ENCODE results near the gene MOK. TPM values are rescaled to one million over a fixed set of nuclear protein-coding genes. Genes with fewer than 3 reads are reported as not detected.

MOK gene
- total and polyA plus RNA-seq, 4 donors = 10.0 to 28.3 (median 13.6) TPM

DNA sequence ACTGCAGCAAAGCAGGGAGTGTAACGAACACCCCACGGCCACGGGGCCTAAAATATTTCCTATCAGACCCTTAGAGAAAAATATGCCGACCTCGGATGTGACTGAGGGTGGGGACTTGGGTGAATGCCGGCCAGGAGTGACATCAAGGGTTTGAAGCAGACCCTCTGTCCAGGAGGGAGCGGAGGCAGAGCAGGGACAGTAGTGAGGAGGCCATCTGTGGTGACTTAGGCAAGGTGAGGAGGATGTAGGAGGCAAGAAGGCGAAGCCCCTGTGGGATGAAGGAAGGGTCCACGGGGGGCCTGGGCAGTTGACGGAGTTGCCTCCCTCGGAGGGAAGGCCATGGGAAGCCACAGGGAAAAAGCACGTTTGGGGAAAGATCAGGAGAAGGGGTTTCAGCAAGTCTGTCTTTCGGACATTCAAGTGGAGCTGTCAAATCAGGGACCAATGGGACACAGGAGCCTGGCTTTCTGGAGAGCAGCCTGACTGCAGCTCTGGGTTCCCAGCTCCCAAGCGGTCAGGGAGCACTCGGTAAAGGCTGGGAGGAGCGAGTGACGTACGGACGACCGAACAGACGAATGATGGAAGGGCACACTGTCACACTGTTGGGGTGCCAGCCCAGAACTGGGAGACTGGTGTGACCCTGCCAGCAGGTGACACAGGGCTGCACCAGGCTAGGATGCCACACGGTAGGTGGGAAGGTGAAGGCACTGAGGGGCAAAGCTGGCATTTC lies 74.3 kb downstream of the MOK start:
- DNase-seq (peak in 1 of 2 donors; percentile 56), ATAC-seq (ENCODE audit: low FRiP score) (no peak)
- H3K36me3 ChIP-seq (ENCODE audit: control insufficient read depth in 1 of 2, insufficient read depth in 2 of 2, low read length in 1 of 2) = no peaks in the 10 kb centered on the region
- intact Hi-C loops (cut with DNase I) = loop anchor here in 1 of 2 donors (10.0 kb wide), 1 partner anchor 284 kb away; no protein-coding TSS in a partner anchor
- H3K4me1 ChIP-seq (ENCODE audit: control insufficient read depth in 1 of 2, insufficient read depth in 2 of 2, low read length in 2 of 2) = no peaks in the 10 kb centered on the region
- no peak overlapping the region for H3K27ac ChIP-seq (ENCODE audit: low read depth in 1 of 2, low read length in 2 of 2)
- 88 to 89% methylated on average over 22 of the region's 22 CpGs for WGBS, 2 donors
- no peak overlapping the region for H3K4me3 ChIP-seq (ENCODE audit: low read length in 2 of 2)
- H3K27me3 ChIP-seq (ENCODE audit: control insufficient read depth in 1 of 2, insufficient read depth in 2 of 2, low read length in 1 of 2) = no peaks in the 10 kb centered on the region
- no peaks in the 10 kb centered on the region for H3K9me3 ChIP-seq (ENCODE audit: control insufficient read depth, low read length)

DNA sequence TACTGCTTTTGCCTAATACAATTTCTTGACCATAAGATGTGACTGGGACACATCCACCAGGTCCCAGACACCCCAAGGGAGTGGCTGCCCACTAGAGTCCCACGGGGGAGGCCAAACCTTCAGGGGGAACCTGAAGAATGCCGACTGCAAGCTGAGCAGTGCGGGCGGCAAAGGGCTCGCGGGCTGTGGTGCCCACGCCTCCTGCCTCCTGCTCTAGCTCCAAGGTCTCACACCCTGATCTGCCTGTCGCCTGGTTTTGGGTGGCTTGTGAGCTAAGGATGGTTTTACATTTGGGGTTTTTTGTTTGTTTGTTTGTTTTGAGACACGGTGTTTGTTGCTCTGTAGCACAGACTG lies 75.2 kb downstream of the MOK start:
- intact Hi-C loops (cut with DNase I) = loop anchor here in 1 of 2 donors (10.0 kb wide), 1 partner anchor 285 kb away; no protein-coding TSS in a partner anchor

DNA sequence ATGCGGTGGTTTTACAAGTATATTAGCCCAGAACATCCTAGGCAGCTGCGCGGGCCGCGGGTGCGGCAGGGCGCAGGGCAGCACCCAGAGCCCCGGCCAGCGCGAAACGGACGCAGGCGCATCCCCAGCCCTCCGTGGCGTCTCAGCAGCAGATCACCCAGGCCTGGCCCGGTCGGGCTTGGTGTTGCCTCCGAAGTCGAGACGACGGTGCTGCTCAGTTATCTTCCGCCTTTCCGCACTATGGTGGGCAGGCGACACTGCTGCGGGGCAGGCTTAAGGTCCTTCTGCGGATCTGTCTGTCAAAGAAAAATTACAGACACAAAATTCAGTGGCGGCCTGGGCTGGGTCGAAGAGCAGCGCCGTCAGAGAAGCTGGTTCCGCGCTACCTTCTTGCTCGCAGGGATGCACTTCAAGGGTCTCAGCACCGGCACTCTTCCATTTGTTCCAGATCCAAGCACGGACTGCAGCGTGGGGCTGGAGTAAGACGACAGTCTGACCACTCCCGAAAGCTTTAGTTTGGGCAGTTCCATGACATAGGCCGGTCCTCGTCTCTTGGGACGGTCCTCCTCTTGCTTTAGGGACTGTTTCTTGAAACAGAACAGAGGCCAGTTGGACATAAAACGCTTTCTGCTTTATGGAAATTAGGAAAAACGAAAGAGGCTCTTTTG lies 75.8 kb downstream of the MOK start:
- WGBS, 2 donors = 94% methylated on average over 43 of the region's 43 CpGs
- DNase-seq (peak in 1 of 2 donors; percentile 70), ATAC-seq (ENCODE audit: low FRiP score) (no peak)
- no peaks in the 10 kb centered on the region for H3K36me3 ChIP-seq (ENCODE audit: control insufficient read depth in 1 of 2, insufficient read depth in 2 of 2, low read length in 1 of 2)
- intact Hi-C loops (cut with DNase I) = no loop called here
- no peak overlapping the region for H3K4me3 ChIP-seq (ENCODE audit: low read length in 2 of 2)
- no peaks in the 10 kb centered on the region for H3K9me3 ChIP-seq (ENCODE audit: control insufficient read depth, low read length)
- no peak overlapping the region for H3K27ac ChIP-seq (ENCODE audit: low read depth in 1 of 2, low read length in 2 of 2)
- H3K4me1 ChIP-seq (ENCODE audit: control insufficient read depth in 1 of 2, insufficient read depth in 2 of 2, low read length in 2 of 2) = no peaks in the 10 kb centered on the region
- H3K27me3 ChIP-seq (ENCODE audit: control insufficient read depth in 1 of 2, insufficient read depth in 2 of 2, low read length in 1 of 2) = no peaks in the 10 kb centered on the region

More for the DNA sequence above, 75.2 kb downstream of the MOK start:
- Histone ChIP-seq H3K36me3 (ENCODE audit: control insufficient read depth in 1 of 2, insufficient read depth in 2 of 2, low read length in 1 of 2) (no peaks in the 10 kb centered on the region), H3K27me3 (ENCODE audit: control insufficient read depth in 1 of 2, insufficient read depth in 2 of 2, low read length in 1 of 2) (no peaks in the 10 kb centered on the region), H3K4me1 (ENCODE audit: control insufficient read depth in 1 of 2, insufficient read depth in 2 of 2, low read length in 2 of 2) (no peaks in the 10 kb centered on the region), H3K9me3 (ENCODE audit: control insufficient read depth, low read length) (no peaks in the 10 kb centered on the region), H3K27ac (ENCODE audit: low read depth in 1 of 2, low read length in 2 of 2) (no peak overlapping the region), H3K4me3 (ENCODE audit: low read length in 2 of 2) (no peak overlapping the region)
- DNase-seq (peak in 1 of 2 donors; percentile 34), ATAC-seq (ENCODE audit: low FRiP score) (no peak)
- WGBS, 2 donors = 91 to 93% methylated on average over 9 of the region's 9 CpGs

DNA sequence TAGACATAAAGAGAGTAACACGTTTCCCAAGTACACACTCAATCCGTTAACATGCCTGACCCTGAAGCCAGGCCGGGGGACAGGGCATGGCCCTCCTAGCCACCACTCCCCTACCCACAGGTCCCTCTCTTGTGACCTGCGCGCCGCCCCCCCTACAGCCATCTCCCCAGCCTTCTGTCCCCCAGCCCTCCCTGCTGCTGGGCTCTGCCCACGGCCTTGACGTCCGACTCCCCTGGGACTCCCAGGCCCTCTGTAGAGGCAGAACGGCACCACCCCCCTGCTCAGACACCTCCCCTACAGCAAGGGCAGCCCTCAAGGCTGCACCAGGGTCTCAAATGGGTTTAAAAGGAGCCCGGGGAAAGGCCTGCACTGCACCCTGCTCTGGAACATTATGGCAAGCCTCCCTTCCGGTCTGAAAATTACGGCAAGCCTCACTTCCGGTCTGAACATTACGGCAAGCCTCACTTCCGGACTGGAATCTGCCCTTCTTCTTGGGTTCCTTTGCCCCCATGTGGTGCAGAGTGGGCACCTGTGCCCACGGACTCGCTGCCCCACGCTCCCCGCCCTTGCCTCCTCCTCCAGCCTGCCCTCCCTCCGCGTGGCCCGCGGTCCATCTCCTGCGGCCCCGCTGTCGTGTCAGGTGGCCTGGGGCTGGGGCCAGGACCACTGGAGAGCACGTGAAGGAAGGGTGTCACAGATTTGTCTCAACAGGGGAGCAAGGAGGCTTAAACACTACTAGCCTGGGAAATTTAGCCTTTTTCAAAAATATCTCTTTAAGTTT lies 77.6 kb downstream of the MOK start:
- no peaks in the 10 kb centered on the region for H3K27me3 ChIP-seq (ENCODE audit: control insufficient read depth in 1 of 2, insufficient read depth in 2 of 2, low read length in 1 of 2)
- intact Hi-C loops (cut with DNase I) = no loop called here
- H3K27ac ChIP-seq (ENCODE audit: low read depth in 1 of 2, low read length in 2 of 2) = no peak overlapping the region
- 67 to 69% methylated on average over 27 to 28 of the region's 28 CpGs for WGBS, 2 donors
- no peak overlapping the region for H3K4me3 ChIP-seq (ENCODE audit: low read length in 2 of 2)
- ATAC-seq (ENCODE audit: low FRiP score) = no peak
- peak in 1 of 2 donors; percentile 74 for DNase-seq
- H3K4me1 ChIP-seq (ENCODE audit: control insufficient read depth in 1 of 2, insufficient read depth in 2 of 2, low read length in 2 of 2) = no peaks in the 10 kb centered on the region
- H3K9me3 ChIP-seq (ENCODE audit: control insufficient read depth, low read length) = no peaks in the 10 kb centered on the region
- H3K36me3 ChIP-seq (ENCODE audit: control insufficient read depth in 1 of 2, insufficient read depth in 2 of 2, low read length in 1 of 2) = no peaks in the 10 kb centered on the region

DNA sequence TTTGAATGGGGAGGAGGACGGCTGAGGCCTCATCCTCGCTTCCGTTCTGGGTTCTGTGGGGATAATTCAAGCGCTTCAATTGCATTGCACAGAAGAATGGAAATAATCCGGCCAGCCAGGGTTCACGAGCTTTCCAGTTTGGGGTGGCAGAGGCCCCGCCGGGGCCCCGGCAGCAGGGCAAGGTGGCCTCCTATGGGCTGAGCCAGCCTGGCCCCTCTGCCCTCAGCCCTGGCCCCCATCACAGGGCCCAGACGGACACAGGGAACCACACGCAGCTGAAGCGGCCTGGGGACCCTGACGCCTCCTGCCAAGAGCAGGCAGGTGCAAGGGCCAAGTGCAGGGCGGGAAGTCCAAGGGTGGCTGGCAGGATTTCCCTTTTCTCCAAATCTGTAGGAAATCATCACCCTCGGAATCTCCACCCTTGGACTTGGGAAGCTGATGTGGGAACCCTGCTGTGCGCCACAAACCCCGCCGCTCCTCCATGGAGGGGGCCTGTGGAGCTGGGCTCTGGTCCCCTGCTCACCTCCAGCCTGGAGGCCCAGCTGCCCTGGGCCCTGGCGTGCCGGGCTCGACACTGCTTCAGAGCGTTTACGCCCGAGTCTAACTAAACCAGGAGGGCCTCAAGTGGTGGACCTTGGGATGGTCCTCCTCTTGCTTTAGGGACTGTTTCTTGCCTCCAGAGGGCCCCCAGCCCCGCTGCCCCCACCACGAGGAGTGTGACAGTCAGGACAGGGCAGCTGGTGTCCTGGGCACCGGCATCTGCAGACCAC lies 78.4 kb downstream of the MOK start:
- H3K36me3 ChIP-seq (ENCODE audit: control insufficient read depth in 1 of 2, insufficient read depth in 2 of 2, low read length in 1 of 2) = no peaks in the 10 kb centered on the region
- ATAC-seq (ENCODE audit: low FRiP score) = no peak

DNA sequence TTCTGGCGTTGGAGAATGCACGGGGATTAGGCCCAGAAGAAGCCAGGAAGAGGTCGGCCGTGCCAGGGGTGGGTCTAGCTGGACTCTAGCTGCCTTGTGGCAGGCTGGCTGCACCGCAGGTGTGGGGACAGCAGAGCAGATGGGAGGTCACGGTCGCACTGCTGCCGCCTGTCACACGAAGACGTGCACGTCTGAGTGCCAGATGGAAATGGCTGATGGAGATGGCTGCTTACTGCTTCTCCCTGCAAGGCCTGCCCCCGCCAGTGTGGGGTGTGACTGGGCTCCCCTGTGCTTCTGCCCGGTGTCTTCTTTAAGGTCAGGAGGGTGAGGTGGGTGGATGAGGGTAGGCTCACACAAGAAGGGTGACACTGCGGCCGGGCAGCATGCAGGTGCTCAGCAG lies 79.0 kb downstream of the MOK start:
- ATAC-seq (ENCODE audit: low FRiP score) (no peak), DNase-seq (peak in 1 of 2 donors; percentile 65)
- H3K9me3 ChIP-seq (ENCODE audit: control insufficient read depth, low read length) = no peaks in the 10 kb centered on the region
- no peaks in the 10 kb centered on the region for H3K4me1 ChIP-seq (ENCODE audit: control insufficient read depth in 1 of 2, insufficient read depth in 2 of 2, low read length in 2 of 2)
- no peaks in the 10 kb centered on the region for H3K27me3 ChIP-seq (ENCODE audit: control insufficient read depth in 1 of 2, insufficient read depth in 2 of 2, low read length in 1 of 2)
- H3K27ac ChIP-seq (ENCODE audit: low read depth in 1 of 2, low read length in 2 of 2) = no peak overlapping the region
- H3K4me3 ChIP-seq (ENCODE audit: low read length in 2 of 2) = no peak overlapping the region
- H3K36me3 ChIP-seq (ENCODE audit: control insufficient read depth in 1 of 2, insufficient read depth in 2 of 2, low read length in 1 of 2) = no peaks in the 10 kb centered on the region
- 82 to 86% methylated on average over 15 of the region's 15 CpGs for WGBS, 2 donors
- intact Hi-C loops (cut with DNase I) = no loop called here

More for the DNA sequence above, 78.4 kb downstream of the MOK start:
- Histone ChIP-seq H3K27me3 (ENCODE audit: control insufficient read depth in 1 of 2, insufficient read depth in 2 of 2, low read length in 1 of 2) (no peaks in the 10 kb centered on the region), H3K4me3 (ENCODE audit: low read length in 2 of 2) (no peak overlapping the region), H3K9me3 (ENCODE audit: control insufficient read depth, low read length) (no peaks in the 10 kb centered on the region), H3K27ac (ENCODE audit: low read depth in 1 of 2, low read length in 2 of 2) (no peak overlapping the region), H3K4me1 (ENCODE audit: control insufficient read depth in 1 of 2, insufficient read depth in 2 of 2, low read length in 2 of 2) (no peaks in the 10 kb centered on the region)
- 82% methylated on average over 27 of the region's 27 CpGs for WGBS, 2 donors
- intact Hi-C loops (cut with DNase I) = no loop called here
- DNase-seq = peak in 1 of 2 donors; percentile 71

DNA sequence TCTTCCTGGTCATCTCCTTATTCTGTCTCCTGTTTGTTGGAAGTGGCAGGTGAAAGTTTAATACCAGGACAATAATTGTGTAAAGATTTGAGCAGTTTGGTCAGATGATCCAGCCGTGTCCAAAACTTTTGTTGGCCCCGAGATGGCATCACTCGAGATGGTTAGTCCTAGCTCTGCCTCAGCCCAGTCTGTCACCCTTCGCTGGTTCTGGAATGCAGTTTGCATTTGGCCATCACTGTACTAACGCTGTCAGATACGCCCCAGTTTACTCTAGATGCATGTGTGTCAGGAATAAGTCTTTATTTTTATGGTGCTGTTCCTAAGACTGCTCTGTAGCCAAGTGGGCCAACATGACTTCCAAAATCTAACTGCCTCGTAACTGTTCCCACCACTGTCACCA lies 79.6 kb downstream of the MOK start:
- Histone ChIP-seq H3K27ac (ENCODE audit: low read depth in 1 of 2, low read length in 2 of 2) (no peak overlapping the region), H3K4me1 (ENCODE audit: control insufficient read depth in 1 of 2, insufficient read depth in 2 of 2, low read length in 2 of 2) (no peaks in the 10 kb centered on the region), H3K4me3 (ENCODE audit: low read length in 2 of 2) (no peak overlapping the region), H3K36me3 (ENCODE audit: control insufficient read depth in 1 of 2, insufficient read depth in 2 of 2, low read length in 1 of 2) (no peaks in the 10 kb centered on the region), H3K27me3 (ENCODE audit: control insufficient read depth in 1 of 2, insufficient read depth in 2 of 2, low read length in 1 of 2) (no peaks in the 10 kb centered on the region), H3K9me3 (ENCODE audit: control insufficient read depth, low read length) (no peaks in the 10 kb centered on the region)
- DNase-seq = peak in 1 of 2 donors; percentile 17
- no peak for ATAC-seq (ENCODE audit: low FRiP score)
- 92 to 95% methylated on average over 7 of the region's 7 CpGs for WGBS, 2 donors
- intact Hi-C loops (cut with DNase I) = no loop called here

DNA sequence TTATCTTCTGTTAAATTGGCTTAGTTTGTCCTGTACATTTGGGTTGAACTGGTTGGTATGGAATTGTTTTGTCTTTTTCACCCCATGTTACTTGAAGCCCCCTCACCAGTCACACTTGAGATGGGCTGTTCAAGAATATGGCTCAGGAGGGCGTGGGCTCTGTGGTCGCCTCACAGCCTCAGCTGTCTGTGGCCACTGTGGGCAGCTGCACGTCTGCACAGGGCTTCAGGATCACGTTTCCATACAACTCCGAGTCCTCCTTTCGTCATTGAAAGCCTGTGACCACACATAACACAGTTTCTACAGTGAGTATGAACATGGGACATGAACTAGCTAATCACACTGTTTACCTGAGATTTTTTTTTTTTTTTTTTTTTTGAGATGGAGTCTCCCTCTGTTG lies 81.3 kb downstream of the MOK start:
- 92 to 94% methylated on average over 6 of the region's 6 CpGs for WGBS, 2 donors
- no peaks in the 10 kb centered on the region for H3K36me3 ChIP-seq (ENCODE audit: control insufficient read depth in 1 of 2, insufficient read depth in 2 of 2, low read length in 1 of 2)
- ATAC-seq (ENCODE audit: low FRiP score) = no peak
- no peaks in the 10 kb centered on the region for H3K27me3 ChIP-seq (ENCODE audit: control insufficient read depth in 1 of 2, insufficient read depth in 2 of 2, low read length in 1 of 2)
- intact Hi-C loops (cut with DNase I) = no loop called here
- H3K27ac ChIP-seq (ENCODE audit: low read depth in 1 of 2, low read length in 2 of 2) = no peak overlapping the region
- no peaks in the 10 kb centered on the region for H3K4me1 ChIP-seq (ENCODE audit: control insufficient read depth in 1 of 2, insufficient read depth in 2 of 2, low read length in 2 of 2)
- H3K9me3 ChIP-seq (ENCODE audit: control insufficient read depth, low read length) = no peaks in the 10 kb centered on the region
- no peak overlapping the region for H3K4me3 ChIP-seq (ENCODE audit: low read length in 2 of 2)
- peak; percentile 18 to 25 for DNase-seq
